Liver (tissue), 3 donors: ENCODE measurements around the gene SCNN1B.

Experiments used
- GABPA ChIP-seq, 2 donors: IDR thresholded peaks in 1 of 2; conservative IDR thresholded peaks in 1 of 2; 2 replicates each; pipeline ENCODE4 v1.6.1; 2016; ENCODE audit warnings: antibody characterized with exemption in 2 of 2, mild to moderate bottlenecking in 1 of 2, moderate library complexity in 1 of 2
- HNF4G ChIP-seq: IDR thresholded peaks from 2 replicates; pipeline ENCODE4 v1.6.1; 2016; ENCODE audit warnings: antibody characterized with exemption
- SP1 ChIP-seq: IDR thresholded peaks from 2 replicates; pipeline ENCODE4 v1.6.1; 2018; ENCODE audit warnings: antibody characterized with exemption, mild to moderate bottlenecking
- TAF1 ChIP-seq: conservative IDR thresholded peaks from 2 replicates; pipeline ENCODE4 v1.6.1; 2016; ENCODE audit warnings: antibody characterized with exemption, mild to moderate bottlenecking
- TF ChIP-seq, protein P1 (sequence below): fragments of 150-350 bp; IDR thresholded peaks from 2 replicates; pipeline ENCODE4 v1.5.1; 2017; ENCODE audit warnings: improper control_type of control experiment, low read depth, low read length; ENCODE audit not compliant: missing input control
- TF ChIP-seq, protein P2 (sequence below): IDR thresholded peaks from 2 replicates; pipeline ENCODE4 v1.6.1; 2016; ENCODE audit warnings: antibody characterized with exemption
- TF ChIP-seq, protein P3 (sequence below): IDR thresholded peaks from 2 replicates; pipeline ENCODE4 v1.6.1; 2016; ENCODE audit warnings: antibody characterized with exemption, mild to moderate bottlenecking
- TF ChIP-seq, protein P4 (sequence below): IDR thresholded peaks from 2 replicates; pipeline ENCODE4 v1.6.1; 2016; ENCODE audit warnings: antibody characterized with exemption
- donor health status: healthy.
- donor health status: healthy.

DNA sequence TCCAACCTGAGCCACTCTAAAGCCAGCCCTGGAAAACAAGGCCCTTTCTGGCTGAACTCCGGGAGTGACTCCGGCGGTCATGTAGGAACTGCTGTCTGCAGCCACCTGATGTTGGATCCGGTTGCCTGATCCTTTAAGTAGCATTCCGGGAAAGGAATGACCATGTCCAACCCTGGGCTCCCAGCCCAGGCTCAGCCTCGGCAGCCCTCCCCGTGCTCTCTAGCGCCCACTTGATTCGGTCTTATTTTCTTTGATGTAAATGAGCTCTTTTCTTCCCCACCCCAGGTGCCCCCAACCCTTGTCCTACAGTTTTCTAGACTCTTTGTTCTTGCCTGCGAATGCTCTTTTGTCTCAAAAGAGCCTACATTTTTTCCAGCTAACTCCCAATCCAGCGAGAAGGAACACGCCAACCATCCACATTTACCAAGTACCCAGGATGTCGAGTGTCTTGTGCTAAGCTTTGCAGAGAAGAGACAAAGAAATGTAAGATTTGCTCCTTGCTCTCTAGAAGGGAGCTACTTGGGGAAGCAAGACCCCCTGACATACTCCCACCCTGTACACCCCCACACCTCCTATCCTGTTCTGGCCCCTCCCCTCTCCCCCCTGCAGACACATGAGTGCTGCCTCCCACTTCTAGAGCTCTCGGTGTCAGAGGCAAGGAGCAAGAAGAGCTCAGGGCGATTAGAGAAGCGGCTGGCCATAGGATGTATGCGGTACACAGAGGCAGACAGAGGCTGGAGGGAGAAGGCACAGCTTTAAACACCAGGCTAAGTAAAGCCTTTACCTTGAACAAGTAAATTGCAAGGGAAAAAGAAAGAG, 97.1 kb downstream of the SCNN1B start:
- TF ChIP-seq HNF4G (no peak), SP1 (no peak), GABPA (IDR thresholded peaks at IDR 0.05 in 1 of 2, conservative IDR thresholded peaks at IDR 0.05 in 1 of 2) (no peak), TAF1 (no peak)
- TF ChIP-seq, protein P1, sequence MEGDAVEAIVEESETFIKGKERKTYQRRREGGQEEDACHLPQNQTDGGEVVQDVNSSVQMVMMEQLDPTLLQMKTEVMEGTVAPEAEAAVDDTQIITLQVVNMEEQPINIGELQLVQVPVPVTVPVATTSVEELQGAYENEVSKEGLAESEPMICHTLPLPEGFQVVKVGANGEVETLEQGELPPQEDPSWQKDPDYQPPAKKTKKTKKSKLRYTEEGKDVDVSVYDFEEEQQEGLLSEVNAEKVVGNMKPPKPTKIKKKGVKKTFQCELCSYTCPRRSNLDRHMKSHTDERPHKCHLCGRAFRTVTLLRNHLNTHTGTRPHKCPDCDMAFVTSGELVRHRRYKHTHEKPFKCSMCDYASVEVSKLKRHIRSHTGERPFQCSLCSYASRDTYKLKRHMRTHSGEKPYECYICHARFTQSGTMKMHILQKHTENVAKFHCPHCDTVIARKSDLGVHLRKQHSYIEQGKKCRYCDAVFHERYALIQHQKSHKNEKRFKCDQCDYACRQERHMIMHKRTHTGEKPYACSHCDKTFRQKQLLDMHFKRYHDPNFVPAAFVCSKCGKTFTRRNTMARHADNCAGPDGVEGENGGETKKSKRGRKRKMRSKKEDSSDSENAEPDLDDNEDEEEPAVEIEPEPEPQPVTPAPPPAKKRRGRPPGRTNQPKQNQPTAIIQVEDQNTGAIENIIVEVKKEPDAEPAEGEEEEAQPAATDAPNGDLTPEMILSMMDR: no peak
- TF ChIP-seq, protein P2, sequence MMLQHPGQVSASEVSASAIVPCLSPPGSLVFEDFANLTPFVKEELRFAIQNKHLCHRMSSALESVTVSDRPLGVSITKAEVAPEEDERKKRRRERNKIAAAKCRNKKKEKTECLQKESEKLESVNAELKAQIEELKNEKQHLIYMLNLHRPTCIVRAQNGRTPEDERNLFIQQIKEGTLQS: no peak
- TF ChIP-seq, protein P3, sequence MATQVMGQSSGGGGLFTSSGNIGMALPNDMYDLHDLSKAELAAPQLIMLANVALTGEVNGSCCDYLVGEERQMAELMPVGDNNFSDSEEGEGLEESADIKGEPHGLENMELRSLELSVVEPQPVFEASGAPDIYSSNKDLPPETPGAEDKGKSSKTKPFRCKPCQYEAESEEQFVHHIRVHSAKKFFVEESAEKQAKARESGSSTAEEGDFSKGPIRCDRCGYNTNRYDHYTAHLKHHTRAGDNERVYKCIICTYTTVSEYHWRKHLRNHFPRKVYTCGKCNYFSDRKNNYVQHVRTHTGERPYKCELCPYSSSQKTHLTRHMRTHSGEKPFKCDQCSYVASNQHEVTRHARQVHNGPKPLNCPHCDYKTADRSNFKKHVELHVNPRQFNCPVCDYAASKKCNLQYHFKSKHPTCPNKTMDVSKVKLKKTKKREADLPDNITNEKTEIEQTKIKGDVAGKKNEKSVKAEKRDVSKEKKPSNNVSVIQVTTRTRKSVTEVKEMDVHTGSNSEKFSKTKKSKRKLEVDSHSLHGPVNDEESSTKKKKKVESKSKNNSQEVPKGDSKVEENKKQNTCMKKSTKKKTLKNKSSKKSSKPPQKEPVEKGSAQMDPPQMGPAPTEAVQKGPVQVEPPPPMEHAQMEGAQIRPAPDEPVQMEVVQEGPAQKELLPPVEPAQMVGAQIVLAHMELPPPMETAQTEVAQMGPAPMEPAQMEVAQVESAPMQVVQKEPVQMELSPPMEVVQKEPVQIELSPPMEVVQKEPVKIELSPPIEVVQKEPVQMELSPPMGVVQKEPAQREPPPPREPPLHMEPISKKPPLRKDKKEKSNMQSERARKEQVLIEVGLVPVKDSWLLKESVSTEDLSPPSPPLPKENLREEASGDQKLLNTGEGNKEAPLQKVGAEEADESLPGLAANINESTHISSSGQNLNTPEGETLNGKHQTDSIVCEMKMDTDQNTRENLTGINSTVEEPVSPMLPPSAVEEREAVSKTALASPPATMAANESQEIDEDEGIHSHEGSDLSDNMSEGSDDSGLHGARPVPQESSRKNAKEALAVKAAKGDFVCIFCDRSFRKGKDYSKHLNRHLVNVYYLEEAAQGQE: no peak
- TF ChIP-seq, protein P4, sequence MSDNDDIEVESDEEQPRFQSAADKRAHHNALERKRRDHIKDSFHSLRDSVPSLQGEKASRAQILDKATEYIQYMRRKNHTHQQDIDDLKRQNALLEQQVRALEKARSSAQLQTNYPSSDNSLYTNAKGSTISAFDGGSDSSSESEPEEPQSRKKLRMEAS: no peak
